ENCODE data around the gene MCTP1.

Gene MCTP1

DNA sequence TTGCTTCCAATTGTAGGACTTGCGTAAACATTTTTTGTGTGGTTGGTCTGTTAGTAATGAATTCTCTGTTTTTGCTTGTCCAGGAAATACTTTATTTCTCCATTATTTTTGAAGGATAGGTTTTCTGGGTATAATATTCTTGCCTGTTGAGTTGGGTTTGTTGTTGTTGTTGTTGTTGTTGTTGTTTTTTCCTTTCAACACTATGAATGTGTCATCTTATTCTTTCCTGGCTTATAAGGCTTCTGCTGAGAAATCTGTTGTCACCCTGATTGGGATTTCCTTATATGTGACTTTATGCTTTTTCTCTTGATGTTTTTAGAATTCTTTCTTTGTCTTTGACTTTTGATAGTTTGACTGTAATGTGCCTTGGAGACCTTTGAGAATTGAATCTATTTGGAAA, 626.6 kb downstream of the MCTP1 start:
- TF ChIP-seq, protein P1, sequence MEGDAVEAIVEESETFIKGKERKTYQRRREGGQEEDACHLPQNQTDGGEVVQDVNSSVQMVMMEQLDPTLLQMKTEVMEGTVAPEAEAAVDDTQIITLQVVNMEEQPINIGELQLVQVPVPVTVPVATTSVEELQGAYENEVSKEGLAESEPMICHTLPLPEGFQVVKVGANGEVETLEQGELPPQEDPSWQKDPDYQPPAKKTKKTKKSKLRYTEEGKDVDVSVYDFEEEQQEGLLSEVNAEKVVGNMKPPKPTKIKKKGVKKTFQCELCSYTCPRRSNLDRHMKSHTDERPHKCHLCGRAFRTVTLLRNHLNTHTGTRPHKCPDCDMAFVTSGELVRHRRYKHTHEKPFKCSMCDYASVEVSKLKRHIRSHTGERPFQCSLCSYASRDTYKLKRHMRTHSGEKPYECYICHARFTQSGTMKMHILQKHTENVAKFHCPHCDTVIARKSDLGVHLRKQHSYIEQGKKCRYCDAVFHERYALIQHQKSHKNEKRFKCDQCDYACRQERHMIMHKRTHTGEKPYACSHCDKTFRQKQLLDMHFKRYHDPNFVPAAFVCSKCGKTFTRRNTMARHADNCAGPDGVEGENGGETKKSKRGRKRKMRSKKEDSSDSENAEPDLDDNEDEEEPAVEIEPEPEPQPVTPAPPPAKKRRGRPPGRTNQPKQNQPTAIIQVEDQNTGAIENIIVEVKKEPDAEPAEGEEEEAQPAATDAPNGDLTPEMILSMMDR (IDR thresholded peaks at IDR 0.05; ENCODE audit: extremely low read depth, missing control alignments) = no peak
- no peak for DNase-seq (ENCODE audit: low spot score)

Measured in GM20000 (cell line).